ENCODE data around the gene IGFBP6.
"Not testable (repeated sequence)": the region's sequence is repeated elsewhere in the genome, so short reads cannot be mapped to it uniquely, and the experiment has no call there.

The IGFBP6 gene

DNA sequence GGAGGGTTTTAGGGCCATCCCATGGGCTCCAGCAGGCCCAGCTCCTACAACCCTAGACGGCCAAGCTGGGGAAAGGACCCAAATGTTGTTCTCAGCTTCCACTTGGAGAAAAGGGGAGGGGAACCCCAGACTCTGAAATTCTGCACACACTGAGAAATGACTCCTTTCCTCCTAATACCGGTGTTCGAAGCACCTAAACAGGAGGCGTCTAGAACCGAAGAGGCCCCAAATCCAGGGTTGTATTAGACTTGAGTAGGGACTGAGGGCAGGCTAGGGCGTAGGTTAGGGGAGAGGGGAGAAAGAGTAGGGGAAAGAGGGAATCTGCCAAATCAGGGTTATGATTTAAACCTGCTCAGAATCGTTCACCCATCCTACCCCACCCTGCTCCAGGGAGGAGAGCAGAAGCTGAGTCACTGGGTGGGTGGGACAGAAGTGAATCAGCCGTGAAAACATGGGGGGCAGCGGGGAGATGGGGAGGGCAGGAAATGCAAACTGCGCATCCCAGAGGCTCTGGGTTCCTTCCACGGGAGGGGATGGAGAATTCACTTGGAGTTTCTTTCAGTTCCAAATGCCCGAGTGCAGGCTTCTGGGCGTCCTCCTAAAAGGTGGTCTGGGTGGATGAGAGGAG is 1.0 kb downstream of the IGFBP6 start:
- peak; percentile 43 for DNase-seq

GRCh38 chr12:53099071-53099882 is 1.8 kb downstream of the IGFBP6 start:
- peak; percentile 91 for DNase-seq

- DNase-seq: no peak
Measured at GRCh38 chr12:53100466-53101151, 3.1 kb downstream of the IGFBP6 start.

GRCh38 chr12:53101266-53101665 is 3.8 kb downstream of the IGFBP6 start:
- no peak for DNase-seq

DNA sequence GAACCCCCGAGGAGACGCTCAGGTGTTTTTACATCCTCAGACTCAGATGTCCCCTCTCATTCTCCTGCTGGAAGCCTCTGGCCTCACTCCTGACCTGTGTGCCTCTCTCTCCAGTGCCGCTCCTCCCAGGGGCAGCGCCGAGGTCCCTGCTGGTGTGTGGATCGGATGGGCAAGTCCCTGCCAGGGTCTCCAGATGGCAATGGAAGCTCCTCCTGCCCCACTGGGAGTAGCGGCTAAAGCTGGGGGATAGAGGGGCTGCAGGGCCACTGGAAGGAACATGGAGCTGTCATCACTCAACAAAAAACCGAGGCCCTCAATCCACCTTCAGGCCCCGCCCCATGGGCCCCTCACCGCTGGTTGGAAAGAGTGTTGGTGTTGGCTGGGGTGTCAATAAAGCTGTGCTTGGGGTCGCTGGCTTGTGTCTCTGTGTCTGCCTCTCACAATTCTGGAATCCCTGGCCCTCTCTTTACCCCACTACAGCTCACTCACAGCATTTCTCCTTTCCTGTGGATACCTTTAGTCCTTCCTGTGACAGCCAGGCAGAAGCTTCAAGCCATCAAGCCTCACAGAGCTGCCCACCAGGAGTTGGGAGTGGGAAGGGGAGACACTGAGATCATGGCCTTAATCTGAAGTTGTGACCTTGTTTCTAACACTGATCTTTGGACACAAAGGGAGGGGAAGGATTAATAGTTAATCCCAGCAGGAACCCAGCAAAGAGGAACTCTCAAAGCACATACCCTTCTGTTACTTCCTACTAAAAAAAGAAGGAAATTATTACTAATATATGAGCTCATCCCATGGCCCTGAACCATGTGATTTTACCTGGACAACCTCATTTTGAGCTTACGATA is 4.7 kb downstream of the IGFBP6 start:
- no peak for DNase-seq

DNA sequence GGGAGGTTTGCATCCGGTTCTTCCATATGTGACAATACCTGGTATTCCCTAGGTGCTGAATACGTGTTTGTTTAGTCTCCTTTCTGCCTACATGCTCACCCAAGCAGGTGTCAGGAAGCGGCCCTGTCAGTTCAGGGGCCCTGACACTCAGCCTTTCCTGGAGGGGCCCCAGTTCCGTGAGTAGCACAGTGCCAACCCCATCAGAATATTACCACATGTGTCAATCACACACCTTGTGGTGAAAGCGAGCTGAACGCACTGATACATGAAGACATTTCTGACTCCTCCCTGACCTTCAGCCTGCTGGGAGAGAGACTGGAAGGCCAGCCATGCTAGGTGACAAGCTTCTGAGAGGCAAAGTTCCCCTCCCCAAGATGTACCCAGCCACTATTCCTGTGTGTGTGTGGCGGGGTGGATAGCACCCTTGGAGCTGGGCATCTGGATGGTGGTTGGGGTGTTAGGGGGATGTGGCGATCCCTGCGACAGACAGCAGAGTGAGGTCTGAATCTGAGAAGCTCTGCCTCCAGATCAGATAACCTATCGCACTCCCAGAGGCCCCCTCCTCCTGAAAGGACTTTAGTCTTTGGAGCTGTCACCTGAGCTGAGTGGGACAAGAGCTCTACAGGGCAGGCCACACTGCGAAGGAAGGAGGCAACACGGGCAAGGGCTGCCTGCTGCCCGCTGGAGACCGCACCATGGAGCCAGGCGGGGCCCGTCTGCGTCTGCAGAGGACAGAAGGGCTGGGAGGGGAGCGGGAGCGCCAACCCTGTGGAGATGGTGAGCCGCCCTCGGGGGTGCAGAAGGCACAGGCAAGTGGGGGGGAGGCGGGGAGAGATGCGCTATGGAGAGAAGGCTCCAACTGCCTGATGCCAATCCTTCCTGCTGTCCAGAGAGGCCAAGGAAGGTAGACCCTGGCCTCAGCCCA is 5.7 kb downstream of the IGFBP6 start, which contains the start of gene SOAT2:
SOAT2 (plus strand) TSS at position 604 of the 925 bp plus-strand sequence; CDS start at position 696, 92 bp downstream.
- peak; percentile 47 for DNase-seq

- DNase-seq: no peak
Measured at GRCh38 chr12:53103860-53104305, 6.4 kb downstream of the IGFBP6 start.

DNA sequence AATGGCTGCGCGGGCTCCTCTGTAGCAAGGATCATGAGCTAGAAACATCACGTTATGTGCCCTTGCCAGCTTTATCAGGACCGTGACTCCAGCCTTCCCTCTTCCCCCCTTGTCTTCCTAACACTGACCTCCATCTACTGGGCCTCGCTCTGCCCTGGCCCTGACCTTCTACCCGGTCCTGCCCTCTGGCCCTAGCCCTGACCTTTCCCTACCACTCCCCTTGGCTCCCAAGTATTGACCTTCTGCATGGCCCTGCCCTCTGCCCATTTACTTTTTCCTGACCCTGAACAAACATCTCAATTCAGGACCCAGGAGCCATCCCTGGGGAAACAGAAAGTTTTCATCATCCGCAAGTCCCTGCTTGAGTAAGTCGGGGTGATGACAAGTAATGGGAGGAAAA is 7.8 kb downstream of the IGFBP6 start:
- no peak for DNase-seq

GRCh38 chr12:53105712-53106439 is 8.4 kb downstream of the IGFBP6 start:
- DNase-seq: no peak

- DNase-seq: no peak
Measured at GRCh38 chr12:53107122-53107521, 9.7 kb downstream of the IGFBP6 start.

DNA sequence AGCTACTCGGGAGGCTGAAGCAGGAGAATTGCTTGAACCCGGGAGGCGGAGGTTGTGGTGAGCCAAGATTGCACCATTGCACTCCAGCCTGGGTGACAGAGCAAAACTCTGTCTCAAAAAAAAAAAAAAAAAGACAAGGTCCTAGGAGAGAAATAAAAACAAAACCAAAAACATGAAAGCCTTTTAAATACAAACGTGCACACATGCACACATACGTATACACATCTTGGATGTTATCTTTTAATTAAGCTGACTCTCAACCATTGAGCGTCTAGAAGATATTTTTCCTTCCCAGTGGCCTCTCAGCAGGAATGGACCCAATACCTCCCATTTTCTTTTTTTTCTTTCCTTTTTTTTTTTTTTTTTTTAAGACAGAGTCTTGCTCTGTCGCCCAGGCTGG is 15.0 kb downstream of the IGFBP6 start:
- not testable (repeated sequence) for DNase-seq

GRCh38 chr12:53113136-53113705 is 15.8 kb downstream of the IGFBP6 start:
- DNase-seq: no peak

DNA sequence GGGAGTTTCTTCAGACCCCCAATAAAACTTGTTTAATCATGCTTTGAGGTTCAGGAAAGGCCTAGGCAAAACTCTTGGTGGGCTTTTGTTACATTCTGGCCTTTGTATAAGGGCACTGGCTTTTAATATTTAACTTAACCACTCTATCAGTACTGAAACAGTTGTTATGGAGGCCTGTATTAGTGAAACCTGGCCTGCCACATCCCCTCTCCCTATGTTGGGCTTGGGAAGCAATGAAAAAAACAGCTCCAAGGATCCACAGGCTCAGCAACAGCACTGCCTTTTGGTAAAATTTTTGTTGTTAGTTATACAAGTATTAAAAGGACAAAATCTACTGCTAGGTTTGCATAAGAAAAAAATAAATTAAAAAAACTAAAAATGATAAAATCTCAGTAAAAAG is 16.5 kb downstream of the IGFBP6 start:
- DNase-seq: no peak

DNA sequence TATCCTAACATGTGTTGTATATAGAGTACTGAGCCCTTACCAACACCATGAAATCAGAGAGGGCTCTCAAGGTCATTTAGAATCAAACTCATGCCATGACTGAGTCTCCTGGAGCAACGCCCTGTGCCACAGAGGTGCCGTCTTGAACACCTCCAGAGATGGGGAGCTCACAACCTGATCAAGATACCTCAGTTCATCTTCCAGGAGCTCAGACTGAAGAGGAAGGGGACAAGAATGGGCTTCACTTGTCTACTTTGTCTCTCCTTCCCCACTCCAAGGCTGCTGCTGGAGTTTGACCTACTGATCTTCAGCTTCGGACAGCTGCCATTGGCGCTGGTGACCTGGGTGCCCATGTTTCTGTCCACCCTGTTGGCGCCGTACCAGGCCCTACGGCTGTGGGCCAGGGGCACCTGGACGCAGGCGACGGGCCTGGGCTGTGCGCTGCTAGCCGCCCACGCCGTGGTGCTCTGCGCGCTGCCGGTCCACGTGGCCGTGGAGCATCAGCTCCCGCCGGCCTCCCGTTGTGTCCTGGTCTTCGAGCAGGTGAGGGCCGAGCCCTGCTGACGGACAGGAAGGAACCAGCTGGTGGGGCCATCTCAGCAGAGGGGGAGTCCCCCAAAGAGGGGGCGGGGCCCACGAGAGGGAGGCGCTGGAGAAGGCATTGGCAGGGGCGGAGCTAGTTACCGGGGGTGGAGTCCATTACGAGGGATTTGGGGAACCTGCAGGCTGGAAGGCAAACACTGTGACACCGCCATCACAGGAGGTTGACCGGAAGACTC is 17.8 kb downstream of the IGFBP6 start:
- no peak for DNase-seq

DNA sequence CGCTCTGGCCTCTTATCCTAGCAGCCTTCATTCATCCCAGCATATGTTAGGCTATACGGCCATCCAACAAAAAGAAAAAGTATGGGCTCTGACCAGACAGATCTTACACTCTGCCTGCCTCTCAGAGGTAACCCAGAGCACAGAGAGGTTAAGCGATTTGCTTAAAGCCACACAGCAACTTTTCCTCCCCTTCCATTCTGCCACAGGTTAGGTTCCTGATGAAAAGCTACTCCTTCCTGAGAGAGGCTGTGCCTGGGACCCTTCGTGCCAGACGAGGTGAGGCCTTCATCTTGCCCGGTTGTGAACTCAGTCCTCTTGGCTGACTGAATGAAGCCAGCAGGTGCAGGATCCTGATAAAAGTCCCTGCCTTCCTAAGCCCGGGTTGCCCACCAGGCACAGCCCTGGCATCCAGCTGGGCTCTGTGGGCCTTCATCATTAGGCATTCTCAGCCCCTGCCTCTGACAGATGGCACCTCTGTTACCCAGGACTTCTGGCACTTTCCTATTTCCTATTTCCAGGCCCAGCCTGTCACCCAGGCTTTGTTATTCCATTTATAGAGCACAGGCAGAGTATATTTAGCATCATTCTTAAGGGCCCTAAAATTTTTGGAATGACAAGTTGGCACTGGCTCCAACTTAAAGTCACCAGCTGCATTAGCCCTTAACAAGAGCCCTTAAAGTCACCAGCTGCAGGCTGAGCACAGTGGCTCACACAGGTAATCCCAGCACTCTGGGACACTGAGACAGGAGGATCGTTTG is 18.6 kb downstream of the IGFBP6 start:
- no peak for DNase-seq

DNA sequence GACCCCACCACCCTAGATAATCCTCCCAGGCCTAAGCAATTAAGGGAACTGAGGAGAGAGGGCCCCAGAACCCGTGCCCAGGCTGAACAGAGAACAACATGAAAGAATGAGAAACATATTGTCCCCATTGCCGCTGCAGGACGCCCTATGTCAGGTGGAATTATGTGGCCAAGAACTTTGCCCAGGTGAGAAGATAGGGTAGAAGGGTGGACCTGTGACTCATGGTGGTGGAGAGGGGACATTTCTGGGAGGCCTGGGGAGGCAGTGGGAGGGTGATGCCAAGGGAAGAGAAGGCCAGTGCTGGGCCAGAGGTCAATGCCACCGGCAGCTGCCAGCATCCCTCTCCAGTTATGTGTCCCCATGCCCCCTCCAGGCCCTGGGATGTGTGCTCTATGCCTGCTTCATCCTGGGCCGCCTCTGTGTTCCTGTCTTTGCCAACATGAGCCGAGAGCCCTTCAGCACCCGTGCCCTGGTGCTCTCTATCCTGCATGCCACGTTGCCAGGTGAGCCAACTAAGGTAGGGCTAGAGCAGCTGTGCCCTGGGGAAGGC is 21.4 kb downstream of the IGFBP6 start:
- DNase-seq: no peak

GRCh38 chr12:53120685-53121525 is 23.4 kb downstream of the IGFBP6 start:
- no peak for DNase-seq

All from stimulated activated CD4-positive, alpha-beta T cell treated with anti-CD3 and anti-CD28 coated beads, Interleukin-4, amount 100 ng/mL, for 24 hours (primary cell).